Ishikawa (cell line): ENCODE results near the gene NPIPB9.

Experiments used
- CREB1 ChIP-seq: IDR thresholded peaks from 2 replicates; pipeline ENCODE4 v1.6.1; 2012; ENCODE audit warnings: low read depth
- EP300 ChIP-seq: IDR thresholded peaks from 2 replicates; pipeline ENCODE4 v1.6.1; 2012; ENCODE audit warnings: borderline replicate concordance
- RAD21 ChIP-seq: IDR thresholded peaks from 2 replicates; pipeline ENCODE4 v1.6.1; 2012; ENCODE audit warnings: low read depth
- TCF12 ChIP-seq: IDR thresholded peaks from 2 replicates; pipeline ENCODE4 v1.6.1; 2012; ENCODE audit warnings: low read depth
- TEAD4 ChIP-seq: IDR thresholded peaks from 2 replicates; pipeline ENCODE4 v1.6.1; 2012
- TF ChIP-seq, protein P1 (sequence below): IDR thresholded peaks from 2 replicates; pipeline ENCODE4 v1.6.1; 2012

DNA sequence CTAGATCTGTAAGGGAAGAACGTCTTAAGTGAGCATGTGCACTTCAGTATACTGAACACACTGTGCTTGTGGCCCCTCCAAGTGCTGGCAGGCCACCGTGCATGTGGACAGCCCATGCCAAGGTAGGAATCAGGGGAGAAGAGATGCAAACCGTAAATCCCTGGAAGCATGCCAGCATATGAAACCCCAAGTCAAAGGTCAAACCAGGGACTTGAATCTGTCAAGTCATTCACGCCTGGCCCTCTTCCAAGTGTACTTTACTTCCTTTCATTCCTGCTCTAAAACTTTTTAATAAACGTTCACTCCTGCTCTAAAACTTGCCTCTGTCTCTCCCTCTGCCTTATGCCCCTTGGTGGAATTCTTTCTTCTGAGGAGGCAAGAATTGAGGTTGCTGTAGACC, 68.4 kb downstream of the NPIPB9 start:
- TF ChIP-seq TEAD4 (no peak), EP300 (no peak), TCF12 (no peak), RAD21 (no peak), CREB1 (no peak)
- TF ChIP-seq, protein P1, sequence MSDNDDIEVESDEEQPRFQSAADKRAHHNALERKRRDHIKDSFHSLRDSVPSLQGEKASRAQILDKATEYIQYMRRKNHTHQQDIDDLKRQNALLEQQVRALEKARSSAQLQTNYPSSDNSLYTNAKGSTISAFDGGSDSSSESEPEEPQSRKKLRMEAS: no peak
